ENCODE results near the gene PHF12.
A peak's percentile ranks its signal among the peaks of the same experiment; 100 is the strongest.

The PHF12 gene

GRCh38 chr17:28951428-28951990, at the start of gene PHF12:
Gene PHF12, minus strand, starts transcription at chr17:28951518. Its CDS starts 558 bp downstream, at chr17:28950960.
- peak; percentile 100 for DNase-seq (ENCODE audit: low spot score)

DNA sequence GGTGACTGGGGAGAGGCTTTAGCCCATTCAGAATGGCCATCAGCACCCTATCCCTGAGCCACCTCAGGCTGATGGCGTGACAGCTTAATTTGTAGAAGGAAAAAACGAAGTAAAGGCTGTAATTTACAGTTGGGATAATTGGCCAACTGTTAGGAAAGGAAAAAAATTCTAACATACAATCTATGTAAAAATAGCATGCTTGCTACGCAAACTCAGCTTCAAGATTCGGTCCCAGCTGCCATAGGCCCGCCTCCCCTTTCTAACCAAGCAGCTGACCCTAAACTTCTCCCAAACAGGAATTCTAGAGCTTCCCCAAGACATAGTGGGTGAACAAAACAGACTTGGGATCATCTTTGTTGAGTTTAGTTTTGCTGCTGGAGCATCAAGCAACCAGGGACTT, 49.7 kb upstream of the PHF12 start:
- no peak for DNase-seq (ENCODE audit: low spot score)

DNA sequence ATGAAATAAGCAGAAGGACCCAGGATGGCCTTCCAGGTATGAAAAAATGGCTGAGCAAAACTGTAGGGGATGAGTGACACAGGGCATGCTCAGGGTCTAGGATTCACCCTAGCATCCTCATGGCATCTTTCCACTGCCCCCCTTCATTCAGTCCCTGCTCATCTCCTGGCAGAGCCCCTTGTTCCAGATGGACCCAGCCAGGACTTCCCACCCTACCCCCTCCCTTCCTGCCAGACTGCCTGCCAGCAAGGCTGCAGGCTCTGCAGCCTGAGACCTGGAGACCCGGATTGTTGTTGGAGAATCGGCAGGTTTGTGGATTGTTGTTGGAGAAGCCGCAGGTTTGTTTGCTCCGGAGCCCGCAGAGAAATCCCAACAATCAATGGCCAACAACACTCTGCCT, 47.9 kb upstream of the PHF12 start:
- no peak for DNase-seq (ENCODE audit: low spot score)

DNA sequence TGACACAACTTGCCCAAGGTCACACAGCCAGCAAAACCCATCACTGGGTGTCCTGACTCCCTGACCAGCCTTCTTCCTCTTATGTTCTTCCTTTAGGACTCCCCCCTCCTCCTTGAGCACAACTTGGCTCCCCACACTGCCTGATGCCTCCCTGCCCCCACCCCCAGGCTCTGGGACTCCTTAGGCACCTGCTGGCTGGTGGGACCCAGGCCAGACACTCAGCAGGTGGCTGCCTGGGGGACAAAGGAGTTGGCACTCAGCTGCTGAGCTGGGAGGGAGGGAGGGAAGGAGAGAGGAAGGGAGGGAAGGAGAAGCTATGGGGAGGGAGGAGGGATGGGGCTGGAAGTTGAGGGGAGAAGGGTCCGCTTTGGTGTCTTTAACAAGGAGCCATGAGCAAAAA, 46.5 kb upstream of the PHF12 start:
- no peak for DNase-seq (ENCODE audit: low spot score)

DNA sequence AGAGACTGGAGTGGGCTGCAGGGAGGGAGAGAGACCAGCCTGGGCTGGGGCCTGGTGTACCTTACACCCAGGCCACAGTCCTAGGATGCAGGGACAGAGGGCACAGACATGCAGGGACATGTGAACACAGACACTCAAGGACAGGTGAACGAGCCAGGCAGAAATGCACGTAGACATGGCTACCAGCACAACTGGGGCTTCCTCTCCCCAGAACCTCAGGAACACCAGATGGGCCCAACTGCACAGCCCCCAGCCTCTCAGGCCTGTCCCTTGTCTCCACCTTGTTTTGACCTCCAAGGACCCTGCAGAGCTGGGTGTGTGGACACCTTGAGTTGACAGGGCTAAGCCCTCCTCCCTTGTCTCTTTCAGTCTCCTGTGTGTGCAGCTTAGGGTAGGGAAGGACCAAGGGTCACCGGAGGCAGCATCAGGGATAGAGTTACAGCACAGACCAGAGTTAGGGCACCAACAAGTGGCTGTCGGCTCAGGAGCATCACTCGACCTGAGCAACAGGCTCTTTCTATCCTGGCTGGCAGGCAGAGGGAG, 45.3 kb upstream of the PHF12 start:
- DNase-seq (ENCODE audit: low spot score), result no peak

GRCh38 chr17:28993645-28994426, 42.5 kb upstream of the PHF12 start:
- no peak for DNase-seq (ENCODE audit: low spot score)

DNA sequence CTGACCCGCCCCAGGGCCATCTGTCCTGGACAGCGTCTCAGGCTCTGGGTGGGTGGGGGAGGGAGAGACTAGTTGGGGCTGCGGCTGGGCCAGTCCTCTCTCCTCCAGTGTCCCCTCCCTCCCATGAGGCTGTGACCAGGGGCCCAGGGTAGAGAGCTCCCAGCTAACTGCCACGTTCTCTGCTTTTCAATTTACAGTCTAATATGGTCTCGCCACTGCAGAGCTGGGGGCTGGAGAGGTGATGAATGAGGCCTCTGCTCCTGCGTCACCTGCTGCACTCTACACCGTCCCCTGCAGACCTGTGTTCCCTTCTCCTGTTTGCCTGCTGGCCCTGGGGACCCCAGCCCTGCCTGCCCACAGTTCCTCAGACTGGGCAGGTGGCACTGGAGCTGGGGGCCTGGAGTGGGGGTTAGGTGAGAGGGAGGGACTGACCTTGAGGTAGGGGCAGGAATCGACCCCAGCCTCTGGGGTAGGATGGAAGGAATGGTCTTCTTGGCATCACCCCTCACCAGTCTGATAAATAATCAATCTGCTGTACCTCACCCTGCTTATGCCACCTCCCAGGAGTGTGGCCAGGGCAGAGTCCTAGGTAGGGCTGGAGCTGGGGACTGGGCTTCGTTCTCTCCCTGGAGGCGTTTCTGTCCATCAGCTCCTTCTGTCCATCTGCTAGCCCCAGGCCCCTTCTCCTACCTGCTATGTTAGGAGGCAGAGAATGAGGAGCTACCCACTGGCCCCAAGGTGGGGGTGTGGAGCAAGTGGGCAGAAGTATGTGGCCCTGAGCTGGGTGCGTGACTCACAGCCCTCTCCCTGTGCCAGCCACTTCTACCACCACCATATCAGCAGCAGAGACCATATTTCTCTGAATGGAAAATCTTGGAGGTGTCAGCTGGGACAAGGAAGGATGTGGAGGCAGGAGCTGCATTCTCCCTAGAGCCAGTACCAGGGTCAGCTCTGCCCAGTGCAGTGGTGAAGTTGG, 41.6 kb upstream of the PHF12 start:
- no peak for DNase-seq (ENCODE audit: low spot score)

DNA sequence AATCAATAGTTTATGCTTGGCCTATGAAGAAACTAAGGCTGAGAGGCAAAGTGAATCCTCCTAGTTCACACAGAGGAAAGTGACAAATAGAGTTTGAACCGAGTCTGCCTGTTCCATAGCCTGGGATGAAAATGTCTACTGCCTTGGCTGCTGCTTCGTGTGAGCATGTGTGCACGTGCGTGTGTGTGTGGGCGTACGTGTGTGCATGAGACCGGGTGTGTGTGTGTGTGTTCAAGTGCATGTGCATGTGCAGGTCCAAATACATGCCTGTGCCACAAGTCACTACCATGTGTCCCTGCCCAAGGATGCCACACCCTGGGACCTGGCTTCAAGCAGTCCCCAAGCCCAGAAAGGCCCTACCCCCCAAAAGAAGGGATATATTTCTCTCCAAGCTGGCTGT, 40.9 kb upstream of the PHF12 start:
- no peak for DNase-seq (ENCODE audit: low spot score)

- no peak for DNase-seq (ENCODE audit: low spot score)
These were observed 40.5 kb upstream of the PHF12 start for GRCh38 chr17:28991779-28992178.

DNA sequence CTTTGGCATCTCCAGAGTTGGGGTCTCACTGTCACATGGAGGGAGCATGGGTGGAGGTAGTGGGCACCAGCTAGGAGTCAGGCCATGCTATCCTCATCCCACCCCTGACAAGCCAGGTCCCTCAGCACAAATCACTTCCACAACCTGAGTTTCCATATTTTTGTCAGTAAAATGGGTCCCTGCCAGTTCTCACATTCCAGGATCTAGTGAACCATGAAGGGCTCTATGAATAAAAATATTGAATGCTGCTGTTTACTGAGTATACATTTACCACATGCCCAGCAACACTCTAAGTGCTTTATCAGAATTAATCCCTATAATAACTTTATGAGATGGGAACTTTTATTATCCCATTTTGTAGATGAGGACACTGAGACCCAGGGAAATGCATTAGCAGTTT, 37.7 kb upstream of the PHF12 start:
- no peak for DNase-seq (ENCODE audit: low spot score)

DNA sequence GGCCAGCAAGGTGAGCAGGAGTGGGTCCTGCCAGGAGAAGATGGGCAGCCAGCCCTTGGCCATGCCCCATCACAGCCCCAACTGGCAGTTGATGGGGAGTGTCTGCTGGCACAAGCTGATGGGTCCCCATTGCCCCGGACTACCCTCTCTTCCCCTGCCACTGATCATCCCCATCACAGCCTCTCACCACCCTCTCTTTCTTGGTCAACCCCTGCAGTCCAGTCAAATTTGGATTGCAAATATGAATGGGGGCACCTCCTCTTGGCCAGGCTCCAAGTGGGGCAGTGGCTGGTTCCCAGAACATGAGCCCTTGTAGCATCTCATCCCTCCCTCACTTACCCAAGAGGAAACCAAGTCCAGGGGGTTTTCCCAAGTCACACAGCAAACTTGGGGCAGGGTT, 37.2 kb upstream of the PHF12 start:
- no peak for DNase-seq (ENCODE audit: low spot score)

DNA sequence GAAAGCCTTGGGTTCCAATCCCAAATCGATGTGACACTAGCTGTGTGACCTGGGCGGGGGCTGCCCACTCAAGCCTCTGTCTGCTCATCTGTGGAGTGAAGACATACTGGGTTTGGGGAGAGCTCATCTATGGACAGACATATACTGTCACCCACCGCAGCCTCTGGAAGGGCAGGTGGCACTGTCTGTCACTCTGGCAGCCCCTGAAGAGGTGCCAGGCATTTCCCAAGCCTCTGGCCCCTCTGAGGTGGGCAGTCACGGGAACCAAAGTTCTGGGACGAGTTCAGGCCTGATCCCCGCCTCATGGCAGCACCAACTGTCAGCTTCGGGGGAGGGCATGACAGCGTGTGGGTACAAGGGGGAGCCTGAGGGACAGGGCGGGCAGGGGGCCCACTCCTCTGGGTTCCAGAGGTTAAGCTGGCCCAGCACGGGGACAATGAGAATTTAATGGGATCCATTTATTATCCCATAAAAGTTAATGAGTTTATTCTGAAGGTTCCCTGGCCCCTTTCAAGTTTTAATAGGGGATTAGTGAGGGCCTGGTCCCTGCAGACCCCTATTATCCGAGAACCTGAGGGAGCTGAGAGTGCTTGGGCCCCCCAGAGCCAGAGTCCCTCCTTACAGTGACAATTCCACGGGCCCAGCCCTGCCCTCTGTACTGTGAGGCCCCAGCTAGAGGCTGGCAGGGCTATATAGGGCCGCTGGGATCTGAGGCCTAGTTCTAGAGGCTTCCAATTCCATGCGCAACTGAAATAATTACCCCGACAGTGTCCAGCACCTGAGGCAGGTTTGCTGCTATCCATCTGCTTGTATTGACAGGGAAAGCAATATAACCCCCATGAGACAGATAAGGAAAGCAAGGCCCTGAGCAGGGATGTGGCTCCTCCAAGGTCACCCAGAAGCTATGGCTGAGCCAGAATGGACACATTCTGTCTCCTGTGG, 35.7 kb upstream of the PHF12 start:
- no peak for DNase-seq (ENCODE audit: low spot score)

- no peak for DNase-seq (ENCODE audit: low spot score)
These were observed 34.8 kb upstream of the PHF12 start for GRCh38 chr17:28985950-28986713.

DNA sequence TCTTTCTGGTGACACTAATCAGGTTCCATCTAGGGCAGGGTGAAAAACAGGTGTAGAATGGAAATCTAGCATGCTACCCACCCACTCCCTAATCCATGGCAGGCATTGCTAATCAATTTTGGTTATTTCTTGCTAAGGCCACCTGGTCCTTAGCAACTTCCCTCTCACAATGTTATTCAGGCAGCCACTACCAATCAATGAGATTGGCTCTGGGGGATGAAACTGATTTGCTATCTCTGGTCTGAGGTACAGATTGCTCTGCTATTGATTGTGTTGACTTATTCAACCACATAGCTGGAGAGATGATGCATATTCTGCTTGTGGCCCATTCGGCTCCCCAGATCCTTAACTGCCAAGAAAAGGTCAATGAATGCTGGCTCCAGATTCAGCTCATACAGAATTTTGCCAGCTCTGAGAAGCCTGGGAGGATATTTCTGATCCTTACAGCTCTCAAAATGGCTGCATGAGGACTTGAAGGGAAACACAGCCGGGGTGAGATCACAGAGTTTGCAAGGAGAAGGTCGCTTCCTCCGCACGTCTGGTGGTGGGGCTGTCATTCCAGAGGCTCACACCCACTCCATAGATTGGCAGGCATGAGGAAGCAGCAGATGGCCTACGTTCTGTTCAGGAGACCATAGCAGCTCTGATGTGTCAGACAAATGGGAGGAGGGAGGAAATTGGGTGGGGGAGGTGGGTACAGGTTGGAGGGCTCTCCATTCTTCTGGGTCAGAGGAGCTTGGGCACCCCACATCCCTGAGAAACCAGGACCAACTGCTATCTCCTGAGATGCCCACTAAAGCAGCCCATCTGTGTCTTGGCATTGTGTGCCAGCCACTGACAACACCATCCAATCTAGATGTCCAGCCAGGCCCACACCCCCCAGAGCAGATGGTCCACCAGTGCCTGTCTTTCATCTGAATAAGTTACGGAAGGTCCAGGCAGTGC, 32.2 kb upstream of the PHF12 start:
- no peak for DNase-seq (ENCODE audit: low spot score)

DNA sequence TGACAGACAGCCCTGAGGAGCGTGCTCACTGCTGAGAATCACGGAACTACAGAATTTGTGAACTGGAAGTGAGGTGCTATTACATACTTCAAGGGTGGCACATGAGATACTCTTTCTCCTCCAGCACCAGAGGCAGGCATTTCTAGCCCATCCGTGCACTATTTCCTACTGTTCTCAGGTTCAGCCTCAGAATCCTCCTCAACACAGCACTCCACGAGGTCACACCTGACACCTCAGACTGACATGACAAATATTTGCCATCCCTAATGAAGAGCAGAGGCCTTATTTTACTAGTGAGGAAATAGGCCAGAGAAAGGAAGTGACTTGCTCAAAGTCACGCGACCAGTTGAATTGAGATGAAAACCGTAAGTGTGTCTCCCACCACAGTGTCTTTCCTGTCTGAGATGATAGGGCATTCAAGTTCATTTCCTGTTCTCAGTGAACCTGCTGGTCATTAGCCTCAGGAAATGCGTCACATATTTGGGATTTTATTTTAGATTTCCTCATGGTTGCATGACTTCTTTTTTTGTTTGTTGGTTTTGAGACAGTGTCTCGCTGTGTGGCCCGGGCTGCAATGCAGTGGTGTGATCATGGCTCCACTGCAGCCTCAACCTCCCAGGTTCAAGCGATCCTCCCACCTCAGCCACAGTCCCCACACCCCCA, 30.9 kb upstream of the PHF12 start:
- no peak for DNase-seq (ENCODE audit: low spot score)

- DNase-seq (ENCODE audit: low spot score), result no peak
These were observed 27.1 kb upstream of the PHF12 start for GRCh38 chr17:28978356-28978964.

DNA sequence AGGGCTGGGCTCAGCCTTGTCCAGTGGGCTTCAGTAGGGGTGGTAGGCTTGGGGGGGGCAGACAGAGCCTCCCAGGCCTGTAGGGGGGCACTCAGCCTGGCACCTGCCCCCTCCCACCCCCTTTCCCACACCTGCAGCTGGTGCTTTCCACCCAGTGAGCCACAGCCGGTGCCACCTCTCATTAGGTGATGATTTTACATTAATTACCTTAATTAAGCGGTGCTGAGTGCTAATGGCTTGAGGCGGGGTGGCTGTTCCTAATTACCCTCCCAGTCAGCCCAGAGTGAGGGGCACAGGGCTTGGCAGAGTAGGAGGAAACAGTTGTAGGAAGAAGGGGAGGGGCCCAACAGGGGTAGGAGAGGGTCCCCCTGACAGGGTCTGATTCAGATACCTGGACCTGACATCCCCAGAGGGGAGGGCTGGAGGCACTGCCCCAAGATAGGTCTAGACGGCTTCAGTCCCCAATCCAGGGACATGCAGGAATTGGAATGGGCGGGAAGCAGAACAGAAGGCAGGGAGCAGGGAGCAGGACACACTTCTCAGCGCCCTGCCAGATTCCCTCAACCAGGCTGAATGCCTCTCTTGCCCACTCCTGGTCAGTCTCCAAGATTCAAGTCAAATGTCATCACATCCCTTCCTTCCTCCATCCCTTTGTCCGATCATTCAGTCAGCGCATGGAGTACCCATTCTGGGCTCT, 26.5 kb upstream of the PHF12 start:
- DNase-seq (ENCODE audit: low spot score), result no peak

GRCh38 chr17:28975646-28976045, 24.3 kb upstream of the PHF12 start:
- DNase-seq (ENCODE audit: low spot score), result no peak

All from pons (tissue), 1 donor.